Measurements from ENCODE around the gene ZNF787. TPM values are rescaled to one million over a fixed set of nuclear protein-coding genes. Genes with fewer than 3 reads are reported as not detected.

The ZNF787 gene
- total and polyA plus RNA-seq, 10 of the 15 experiments (the other 5 are each of a cell fraction or from before 2014, with no cell fraction given) = 0.23 to 39.9 (median 4.1) TPM

GRCh38 chr19:56080669-56081401 lies 40.3 kb downstream of the ZNF787 start:
- in situ Hi-C loops (cut with MboI) = loop anchor here (5.0 kb wide), 1 partner anchor 236 kb away; no protein-coding TSS in a partner anchor
- POLR2A ChIA-PET = no interaction called here
- DNase-seq (ENCODE audit: low read depth, low spot score) = peak; percentile 38
- TF ChIP-seq NR2C2 (IDR thresholded peaks at IDR 0.05; ENCODE audit: borderline replicate concordance, control insufficient read depth, insufficient read length, low read depth) (no peak), ZNF217 (IDR thresholded peaks at IDR 0.05) (no peak), ZBTB40 (IDR thresholded peaks at IDR 0.05; ENCODE audit: borderline replicate concordance) (no peak), WRNIP1 (IDR thresholded peaks at IDR 0.05; ENCODE audit: borderline replicate concordance, low read depth, low read length) (no peak), FOXK2 (IDR thresholded peaks at IDR 0.05) (no peak), GATAD2B (conservative IDR thresholded peaks at IDR 0.05; ENCODE audit: low read depth) (peak; percentile 59), RAD21 (IDR thresholded peaks at IDR 0.05; ENCODE audit: insufficient read depth, low read depth, low read length) (peak; percentile 60), GABPA (IDR thresholded peaks at IDR 0.05; ENCODE audit: low read depth) (no peak), RB1 (IDR thresholded peaks at IDR 0.05; ENCODE audit: borderline replicate concordance) (no peak), MLLT1 (IDR thresholded peaks at IDR 0.05) (peak; percentile 60; the same call in 1 of the 2 replicates), IKZF1 (conservative IDR thresholded peaks at IDR 0.05) (peak; percentile 86), CHD1 (IDR thresholded peaks at IDR 0.05; ENCODE audit: low read depth, low read length) (no peak), ZNF622 (IDR thresholded peaks at IDR 0.05) (no peak), PBX3 (IDR thresholded peaks at IDR 0.05; ENCODE audit: insufficient replicate concordance, low read depth, low read length) (peak; percentile 67)

More at GRCh38 chr19:56080669-56081401, 40.3 kb downstream of the ZNF787 start:
- 3% methylated on average over 35 of the region's 36 CpGs for WGBS (ENCODE audit: insufficient coverage, insufficient replicate concordance, low lambda C conversion rate, missing lambda C conversion rate)
- peak overlapping the region; percentile 96 for H3K4me2 ChIP-seq (ENCODE audit: control insufficient read depth, insufficient read depth)
- peak; percentile 89 for ATAC-seq
- peaks cover 0 to 1% of the 10 kb centered on the region in 2 experiments; a peak in 1 of 4 replicates for H3K36me3 ChIP-seq (ENCODE audit: control insufficient read depth in 2 of 2, insufficient read depth in 2 of 2, low read length in 1 of 2)
- no TSS peak for BruUV-seq (replicated peaks)
- H2AFZ ChIP-seq (ENCODE audit: control insufficient read depth, low read depth, low read length) = peak overlapping the region; percentile 80
- RAD21 ChIA-PET (ENCODE audit: unreplicated experiment) = interaction anchor here (0.6 to 3.5 kb wide), 11 partner anchors 9 to 268 kb away, joined by 3 to 17 read pairs (median 4); partner anchors contain the start of gene ZNF444
- H3K4me1 ChIP-seq (ENCODE audit: control insufficient read depth, insufficient read depth, low read length) = peaks cover 5% of the 10 kb centered on the region; the same call in 1 of the 2 replicates
- no peaks in the 10 kb centered on the region for H3K27me3 ChIP-seq (replicated peaks in 1 of 2; ENCODE audit: control insufficient read depth in 2 of 2, insufficient read depth in 2 of 2, low read length in 1 of 2)
- H3K9me3 ChIP-seq (replicated peaks; ENCODE audit: control insufficient read depth, insufficient read depth, low read length) = no peaks in the 10 kb centered on the region; the same call in 2 of the 3 replicates
- peak overlapping the region; percentile 53; the same call in 1 of the 2 replicates for H3K9ac ChIP-seq (ENCODE audit: control insufficient read depth, insufficient read depth, low read length)
- H3K4me3 ChIP-seq = peak overlapping the region; percentile 61; the same call in 1 of the 2 replicates
- SMC1A ChIA-PET (ENCODE audit: uncharacterized antibody, unreplicated experiment) = interaction anchor here (1.0 to 3.3 kb wide), 8 partner anchors 10 to 253 kb away, joined by 3 to 16 read pairs (median 6); no protein-coding TSS in a partner anchor
- peak; percentile 54 for FAIRE-seq
- CTCF ChIA-PET = interaction anchor here (0.7 to 7.9 kb wide), 20 partner anchors 9 to 448 kb away, joined by 3 to 55 read pairs (median 6); partner anchors contain the start of genes EDDM13 and ZSCAN5A
- no peaks in the 10 kb centered on the region for H4K20me1 ChIP-seq (ENCODE audit: control insufficient read depth, insufficient read depth)
- intact Hi-C loops (cut with micrococcal nuclease; ENCODE audit: unreplicated experiment) = loop anchor here (1.0 kb wide), 2 partner anchors 91 to 233 kb away; partner anchors contain the start of gene ZSCAN5A
- H3K79me2 ChIP-seq (ENCODE audit: control insufficient read depth, insufficient read depth, low read length) = no peaks in the 10 kb centered on the region
- H3K27ac ChIP-seq (ENCODE audit: control insufficient read depth, insufficient read depth) = peak overlapping the region; percentile 3; the same call in 1 of the 2 replicates

Measured in GM12878 (cell line).